Activated CD4-positive, alpha-beta T cell treated with anti-CD3 and anti-CD28 coated beads for 36 hours (primary cell): Measurements from ENCODE around the gene ANKS1B. TPM values are rescaled to one million over a fixed set of nuclear protein-coding genes. Genes with fewer than 3 reads are reported as not detected.
"Not testable (repeated sequence)": the region's sequence is repeated elsewhere in the genome, so short reads cannot be mapped to it uniquely, and the experiment has no call there.

Source experiments
- ATAC-seq: fragments of 200-7000 bp; cut with Tn5 transposase; one replicate; pipeline ENCODE4 v1.10.0; 2021; ENCODE audit warnings: mild to moderate bottlenecking, moderate library complexity
- CTCF ChIA-PET: fragments of 350-600 bp; sonication (Branson Sonifier 250); formaldehyde crosslinking; loops from one replicate; lab custom pipeline; 2021; ENCODE audit warnings: antibody characterized with exemption; lab: Charles Lee
- POLR2A ChIA-PET: fragments of 350-600 bp; sonication (Branson Sonifier 250); formaldehyde crosslinking; loops from one replicate; lab custom pipeline; 2021; ENCODE audit warnings: antibody characterized with exemption, inconsistent platforms; lab: Charles Lee
- DNase-seq: peaks from one replicate; pipeline ENCODE4 v3.0.0-alpha.2; 2020
- H3K27ac Mint-ChIP-seq: one replicate; pipeline ENCODE4 v1.8.0; 2021; ENCODE audit warnings: mixed read lengths
- H3K27me3 Mint-ChIP-seq: one replicate; pipeline ENCODE4 v1.8.0; 2021; ENCODE audit warnings: mixed read lengths
- H3K36me3 Mint-ChIP-seq: one replicate; pipeline ENCODE4 v1.8.0; 2021; ENCODE audit warnings: low read depth, mixed read lengths
- H3K4me1 Mint-ChIP-seq: one replicate; pipeline ENCODE4 v1.8.0; 2021; ENCODE audit warnings: mixed read lengths
- H3K4me3 Mint-ChIP-seq: one replicate; pipeline ENCODE4 v1.8.0; 2021; ENCODE audit warnings: mild to moderate bottlenecking, moderate library complexity, mixed read lengths
- H3K9me3 Mint-ChIP-seq: one replicate; pipeline ENCODE4 v1.8.0; 2021; ENCODE audit warnings: low read depth, mixed read lengths
- intact Hi-C, 2 experiments: fragments of 100-400 bp; cut with DNase I in 1 of 2; cut with micrococcal nuclease in 1 of 2; formaldehyde crosslinking; loops; one replicate each; pipeline versions ENCODE4 v1.14.2 to v1.15.1; 2022 to 2024; cut with DNase I, micrococcal nuclease
- total RNA-seq, 2 experiments: library from RNA; stranded (reverse); gene quantifications; one replicate each; pipeline ENCODE4 v1.2.3, GENCODE V29; 2021

Gene ANKS1B
- under 1 TPM; 0.19 to 0.73 TPM for total RNA-seq

DNA sequence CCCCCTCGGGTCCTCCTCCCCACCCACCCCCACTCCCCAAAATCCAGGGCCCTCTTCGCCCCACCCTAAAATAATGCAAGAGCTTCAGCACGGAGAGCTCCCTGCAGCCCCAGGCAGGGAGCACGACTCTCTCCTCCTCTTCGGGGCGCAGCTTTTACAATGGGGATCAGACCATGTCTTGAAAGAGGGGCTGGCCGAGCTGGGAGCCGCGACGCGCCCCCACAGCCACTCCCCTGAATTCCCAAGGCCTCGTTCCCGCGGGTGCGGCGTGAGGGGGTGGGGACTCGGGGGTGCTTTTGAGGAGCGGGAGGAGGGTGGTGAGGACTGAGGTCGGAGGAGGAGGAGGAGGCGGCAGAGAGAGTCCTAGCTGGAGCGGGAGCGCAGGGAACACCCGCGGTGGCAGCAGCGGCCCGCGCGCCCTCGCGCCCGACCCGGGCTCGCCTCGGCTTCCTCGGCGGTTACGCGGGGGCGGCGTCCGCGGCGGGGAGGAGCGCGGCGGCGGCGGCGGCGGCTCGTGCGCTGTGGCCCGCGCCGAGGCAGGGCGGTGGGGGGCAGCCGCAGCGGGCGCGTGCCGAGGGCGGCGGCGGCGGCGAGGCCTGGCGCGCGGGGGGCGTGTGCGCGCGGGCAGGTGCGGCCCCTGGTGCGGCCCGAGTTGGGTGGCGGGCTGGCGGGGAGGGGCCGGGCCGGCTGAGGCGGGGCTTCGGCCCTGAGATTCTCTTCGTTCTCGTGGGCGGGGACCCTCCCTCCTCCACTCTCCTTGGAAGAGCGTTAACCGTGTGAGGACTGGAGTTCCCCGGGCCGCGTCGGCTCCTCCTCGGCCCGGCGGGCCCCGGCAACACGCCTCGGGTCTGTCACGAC is at the start of gene ANKS1B:
Gene ANKS1B, minus strand, starts transcription at position 666 of the 858 bp plus-strand sequence. CDS start 699 bp downstream, outside the sequence.
- CTCF ChIA-PET: interaction anchor here (0.6 kb wide), 1 partner anchor 1214 kb away, joined by 3 read pairs; no protein-coding TSS in a partner anchor
- intact Hi-C loops: loop anchor here in 1 of 2 experiments (5.0 kb wide), 1 partner anchor 218 kb away; the partner anchor contains the start of gene ACTR6
- DNase-seq (peak; percentile 50), ATAC-seq (peak; percentile 85)
- Mint-ChIP-seq H3K4me3 (peak within 1 kb of the TSS; percentile 47), H3K4me1 (peaks cover 6% of the 10 kb centered on the region), H3K27me3 (peaks cover 43% of the 10 kb centered on the region), H3K36me3 (no peaks in the 10 kb centered on the region), H3K27ac (no peak within 1 kb of the TSS), H3K9me3 (no peaks in the 10 kb centered on the region)
- POLR2A ChIA-PET: no interaction called here

GRCh38 chr12:100031836-100032235 is 47.1 kb upstream of the ANKS1B start:
- CTCF ChIA-PET: no interaction called here

GRCh38 chr12:100027671-100028070 is 42.9 kb upstream of the ANKS1B start:
- no peak for ATAC-seq
- H3K9me3 Mint-ChIP-seq: no peaks in the 10 kb centered on the region
- no peaks in the 10 kb centered on the region for H3K4me1 Mint-ChIP-seq
- ChIA-PET CTCF (no interaction called here), POLR2A (no interaction called here)
- H3K4me3 Mint-ChIP-seq: no peak overlapping the region
- H3K36me3 Mint-ChIP-seq: peaks cover 4% of the 10 kb centered on the region
- intact Hi-C loops: no loop called here
- H3K27me3 Mint-ChIP-seq: no peaks in the 10 kb centered on the region
- H3K27ac Mint-ChIP-seq: no peak overlapping the region
- no peak for DNase-seq

More at GRCh38 chr12:100031836-100032235, 47.1 kb upstream of the ANKS1B start:
- DNase-seq (no peak), ATAC-seq (no peak)
- H3K4me3 Mint-ChIP-seq: no peak overlapping the region
- no peak overlapping the region for H3K27ac Mint-ChIP-seq
- intact Hi-C loops: no loop called here
- no peaks in the 10 kb centered on the region for H3K9me3 Mint-ChIP-seq
- H3K4me1 Mint-ChIP-seq: no peaks in the 10 kb centered on the region
- H3K36me3 Mint-ChIP-seq: peaks cover 16% of the 10 kb centered on the region
- H3K27me3 Mint-ChIP-seq: no peaks in the 10 kb centered on the region
- POLR2A ChIA-PET: interaction anchor here (0.6 kb wide), 1 partner anchor 11 kb away, joined by 5 read pairs; no protein-coding TSS in a partner anchor

GRCh38 chr12:100026241-100026640 is 41.5 kb upstream of the ANKS1B start:
- intact Hi-C loops: no loop called here
- Mint-ChIP-seq H3K4me3 (no peak overlapping the region), H3K9me3 (peaks cover 5% of the 10 kb centered on the region), H3K36me3 (peaks cover 6% of the 10 kb centered on the region), H3K27ac (no peak overlapping the region), H3K4me1 (no peaks in the 10 kb centered on the region), H3K27me3 (no peaks in the 10 kb centered on the region)
- POLR2A ChIA-PET: no interaction called here
- no peak for DNase-seq
- ATAC-seq: no peak
- CTCF ChIA-PET: no interaction called here

DNA sequence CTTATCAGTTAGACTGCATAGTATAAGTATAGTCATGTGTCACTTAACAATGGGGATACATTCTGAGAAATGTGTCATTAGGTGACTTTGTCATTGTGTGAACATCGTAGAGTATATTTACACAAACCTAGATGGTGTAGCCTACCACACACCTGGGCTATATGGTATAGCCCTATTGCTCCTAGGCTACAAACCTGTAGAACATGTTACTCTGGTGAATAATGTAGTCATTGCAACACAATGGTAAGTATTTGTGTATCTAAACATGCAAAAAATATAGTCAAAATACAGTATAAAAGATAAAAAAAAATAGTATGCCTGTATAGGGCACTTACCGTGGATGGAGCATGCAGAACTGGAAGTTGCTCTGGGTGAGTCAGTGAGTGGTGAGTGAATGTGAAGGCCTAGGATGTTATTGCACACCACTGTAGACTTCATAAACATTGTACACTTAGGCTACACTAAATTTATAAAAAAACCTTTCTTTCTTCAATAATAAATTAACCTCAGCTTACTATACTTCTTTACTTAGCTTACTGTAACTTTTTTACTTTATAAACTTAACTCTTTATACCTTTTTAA is 40.3 kb upstream of the ANKS1B start:
- no peak for ATAC-seq
- H3K4me1 Mint-ChIP-seq: no peaks in the 10 kb centered on the region
- no peak overlapping the region for H3K4me3 Mint-ChIP-seq

GRCh38 chr12:100020370-100020769 is 35.6 kb upstream of the ANKS1B start:
- H3K4me1 Mint-ChIP-seq: no peaks in the 10 kb centered on the region
- no peaks in the 10 kb centered on the region for H3K27me3 Mint-ChIP-seq
- H3K9me3 Mint-ChIP-seq: peaks cover 7% of the 10 kb centered on the region
- ATAC-seq (no peak), DNase-seq (no peak)
- H3K27ac Mint-ChIP-seq: no peak overlapping the region
- H3K36me3 Mint-ChIP-seq: peaks cover 6% of the 10 kb centered on the region
- H3K4me3 Mint-ChIP-seq: no peak overlapping the region
- CTCF ChIA-PET: interaction anchor here (1.1 kb wide), 1 partner anchor 10 kb away, joined by 3 read pairs; no protein-coding TSS in a partner anchor
- POLR2A ChIA-PET: no interaction called here
- intact Hi-C loops: no loop called here

More for the DNA sequence above, 40.3 kb upstream of the ANKS1B start:
- intact Hi-C loops: no loop called here
- peaks cover 5% of the 10 kb centered on the region for H3K9me3 Mint-ChIP-seq
- H3K27me3 Mint-ChIP-seq: no peaks in the 10 kb centered on the region
- H3K36me3 Mint-ChIP-seq: peaks cover 6% of the 10 kb centered on the region
- CTCF ChIA-PET: no interaction called here
- DNase-seq: no peak
- POLR2A ChIA-PET: no interaction called here
- H3K27ac Mint-ChIP-seq: no peak overlapping the region

DNA sequence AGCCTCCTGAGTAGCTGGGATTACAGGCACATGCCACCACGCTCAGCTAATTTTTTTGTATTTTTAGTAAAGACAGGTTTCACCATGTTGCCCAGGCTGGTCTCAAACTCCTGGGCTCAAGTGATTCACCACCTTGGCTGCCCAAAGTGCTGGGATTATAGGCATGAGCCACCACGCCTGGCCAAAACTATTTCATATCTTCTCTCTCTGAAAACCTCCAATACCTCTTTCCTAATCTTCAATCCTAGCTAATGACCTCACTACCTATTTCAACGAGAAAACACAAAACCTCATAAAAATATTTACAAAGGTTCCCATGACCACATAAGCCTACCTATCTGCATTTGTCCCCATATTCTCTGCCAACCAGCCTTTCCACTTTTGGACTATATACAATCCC is 32.3 kb upstream of the ANKS1B start:
- Mint-ChIP-seq H3K36me3 (peaks cover 14% of the 10 kb centered on the region), H3K27ac (no peak overlapping the region), H3K9me3 (peaks cover 13% of the 10 kb centered on the region), H3K27me3 (no peaks in the 10 kb centered on the region), H3K4me3 (no peak overlapping the region), H3K4me1 (no peaks in the 10 kb centered on the region)
- POLR2A ChIA-PET: no interaction called here
- CTCF ChIA-PET: no interaction called here
- intact Hi-C loops: no loop called here
- no peak for ATAC-seq
- no peak for DNase-seq

- H3K27me3 Mint-ChIP-seq, ATAC-seq, H3K36me3 Mint-ChIP-seq, CTCF ChIA-PET, DNase-seq, H3K4me3 Mint-ChIP-seq, POLR2A ChIA-PET, H3K27ac Mint-ChIP-seq, H3K4me1 Mint-ChIP-seq, intact Hi-C loops: not testable (repeated sequence)
- peaks cover 10% of the 10 kb centered on the region for H3K9me3 Mint-ChIP-seq
These were observed 31.6 kb upstream of the ANKS1B start for GRCh38 chr12:100016304-100016703.

- POLR2A ChIA-PET, intact Hi-C loops, H3K4me1 Mint-ChIP-seq, H3K4me3 Mint-ChIP-seq, H3K9me3 Mint-ChIP-seq, CTCF ChIA-PET, DNase-seq, H3K27me3 Mint-ChIP-seq, H3K27ac Mint-ChIP-seq, ATAC-seq, H3K36me3 Mint-ChIP-seq: not testable (repeated sequence)
These were observed 21.1 kb upstream of the ANKS1B start for GRCh38 chr12:100005846-100006245.

DNA sequence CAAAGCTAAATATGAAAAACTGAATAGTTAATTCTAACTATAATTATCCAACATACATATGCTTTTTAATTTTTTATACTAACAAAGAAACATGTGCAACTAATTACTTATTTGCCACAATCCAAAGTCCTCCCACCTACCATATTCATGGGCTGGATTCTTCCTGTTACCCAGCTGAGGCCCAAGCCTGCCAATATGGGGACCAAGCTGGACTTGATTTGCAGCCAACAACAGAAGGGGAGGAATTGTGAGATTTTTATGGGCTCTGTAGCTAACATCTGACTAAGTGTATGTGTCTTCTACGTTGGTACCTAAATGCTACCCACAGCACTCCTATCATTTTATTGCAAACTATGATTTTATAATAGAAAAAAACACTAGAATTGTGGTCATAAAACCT is 13.1 kb upstream of the ANKS1B start:
- Mint-ChIP-seq H3K27ac (no peak overlapping the region), H3K36me3 (no peaks in the 10 kb centered on the region), H3K4me1 (no peaks in the 10 kb centered on the region), H3K9me3 (peaks cover 12% of the 10 kb centered on the region), H3K27me3 (no peaks in the 10 kb centered on the region), H3K4me3 (no peak overlapping the region)
- no peak for DNase-seq
- intact Hi-C loops: no loop called here
- ChIA-PET CTCF (interaction anchor here (1.5 kb wide), 1 partner anchor 26 kb away, joined by 3 read pairs; no protein-coding TSS in a partner anchor), POLR2A (no interaction called here)
- ATAC-seq: no peak

GRCh38 chr12:99996095-99996494 is 11.4 kb upstream of the ANKS1B start:
- Mint-ChIP-seq H3K27me3 (no peaks in the 10 kb centered on the region), H3K4me3 (no peak overlapping the region), H3K36me3 (no peaks in the 10 kb centered on the region), H3K27ac (no peak overlapping the region), H3K4me1 (no peaks in the 10 kb centered on the region), H3K9me3 (peaks cover 12% of the 10 kb centered on the region)
- CTCF ChIA-PET: no interaction called here
- intact Hi-C loops: no loop called here
- POLR2A ChIA-PET: no interaction called here
- ATAC-seq (no peak), DNase-seq (no peak)
